Activated CD4-positive, alpha-beta T cell treated with anti-CD3 and anti-CD28 coated beads, Interleukin-2, amount 10 ng/mL, durations not matched to agents 24 days and 14 days (primary cell): ENCODE data around the gene ANKRD40CL. TPM values are rescaled to one million over a fixed set of nuclear protein-coding genes. Genes with fewer than 3 reads are reported as not detected.

Experiments used
- DNase-seq: peaks from one replicate; pipeline ENCODE4 v3.0.0; 2022
- H3K27ac Mint-ChIP-seq: one replicate; pipeline ENCODE4 v1.8.0; 2022; ENCODE audit warnings: mild to moderate bottlenecking, mixed read lengths
- H3K27me3 Mint-ChIP-seq: one replicate; pipeline ENCODE4 v1.8.0; 2022; ENCODE audit warnings: mixed read lengths
- H3K36me3 Mint-ChIP-seq: one replicate; pipeline ENCODE4 v1.8.0; 2022; ENCODE audit warnings: low read depth, mild to moderate bottlenecking, mixed read lengths
- H3K4me1 Mint-ChIP-seq: one replicate; pipeline ENCODE4 v1.8.0; 2021; ENCODE audit warnings: mixed read lengths
- H3K4me3 Mint-ChIP-seq: one replicate; pipeline ENCODE4 v1.8.0; 2022; ENCODE audit warnings: mild to moderate bottlenecking, moderate library complexity, mixed read lengths
- H3K9me3 Mint-ChIP-seq: one replicate; pipeline ENCODE4 v1.8.0; 2021; ENCODE audit warnings: mixed read lengths
- intact Hi-C: fragments of 100-400 bp; cut with micrococcal nuclease; formaldehyde crosslinking; loops from one replicate; pipeline ENCODE4 v1.15.1; 2023
- total RNA-seq: library from RNA; stranded (reverse); gene quantifications from 2 replicates; pipeline ENCODE4 v1.2.3, GENCODE V29; 2022

ANKRD40CL gene
- total RNA-seq, 1 donor from 2014 or later = not detected

DNA sequence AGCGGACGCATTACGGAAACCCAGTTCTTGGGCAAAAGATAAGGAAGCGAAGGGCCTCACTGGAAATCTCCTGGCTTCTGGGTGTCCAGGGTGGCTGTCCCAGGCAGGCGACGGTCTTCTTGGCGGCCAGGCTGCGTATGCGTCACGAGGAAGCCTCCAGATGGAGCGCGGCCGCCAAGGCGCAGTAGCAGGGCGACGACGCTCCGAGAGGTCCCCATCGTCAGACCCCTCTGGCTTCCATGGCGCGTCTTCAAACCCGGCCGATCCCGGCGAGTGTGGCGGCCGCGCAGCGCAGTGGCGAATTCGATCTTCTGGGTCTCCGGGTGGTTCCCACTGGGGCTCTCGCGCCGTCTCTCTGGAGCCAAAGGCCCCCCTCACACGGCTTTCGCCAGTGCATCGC is 13.8 kb upstream of the ANKRD40CL start:
- Mint-ChIP-seq H3K9me3 (no peaks in the 10 kb centered on the region), H3K36me3 (no peaks in the 10 kb centered on the region), H3K4me1 (peaks cover 12% of the 10 kb centered on the region), H3K27me3 (peaks cover 19% of the 10 kb centered on the region), H3K4me3 (peak overlapping the region; percentile 53), H3K27ac (no peak overlapping the region)
- intact Hi-C loops = loop anchor here (2.0 to 10.0 kb wide), 3 partner anchors 36 to 364 kb away; partner anchors contain the start of gene SPATA20
- DNase-seq = no peak

DNA sequence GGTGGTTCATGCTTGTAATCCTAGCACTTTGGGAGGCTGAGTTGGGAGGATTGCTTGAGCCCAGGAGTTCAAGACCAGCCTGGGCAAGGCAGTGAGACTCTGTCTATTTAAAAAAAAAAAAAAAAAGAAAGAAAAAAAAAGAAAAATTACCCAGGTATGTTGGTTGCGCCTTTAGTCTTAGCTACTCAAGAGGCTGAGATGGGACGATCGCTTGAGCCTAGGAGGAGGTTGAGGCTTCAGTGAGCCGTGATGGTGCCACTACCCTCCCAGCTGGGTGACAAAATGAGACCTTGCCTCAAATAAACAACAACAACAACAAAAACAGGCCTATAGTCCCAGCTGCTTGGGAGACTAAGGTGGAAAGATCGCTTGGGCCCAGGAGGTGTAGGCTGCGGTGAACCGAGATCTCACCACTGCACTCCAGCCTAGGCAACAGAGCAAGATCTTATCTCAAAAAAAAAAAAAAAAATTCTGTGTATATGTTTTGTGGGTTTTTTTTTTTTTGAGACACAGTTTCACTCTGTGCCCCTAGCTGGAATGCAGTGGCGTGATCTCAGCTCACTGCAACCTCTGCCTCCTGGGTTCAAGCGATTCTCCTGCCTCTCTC is 12.5 kb upstream of the ANKRD40CL start:
- peak; percentile 89 for DNase-seq
- Mint-ChIP-seq H3K4me3 (peak overlapping the region; percentile 32), H3K36me3 (no peaks in the 10 kb centered on the region), H3K27me3 (peaks cover 22% of the 10 kb centered on the region), H3K9me3 (no peaks in the 10 kb centered on the region), H3K4me1 (peaks cover 12% of the 10 kb centered on the region), H3K27ac (peak overlapping the region; percentile 48)
- intact Hi-C loops = loop anchor here (2.0 to 10.0 kb wide), 3 partner anchors 37 to 365 kb away; partner anchors contain the start of gene SPATA20

DNA sequence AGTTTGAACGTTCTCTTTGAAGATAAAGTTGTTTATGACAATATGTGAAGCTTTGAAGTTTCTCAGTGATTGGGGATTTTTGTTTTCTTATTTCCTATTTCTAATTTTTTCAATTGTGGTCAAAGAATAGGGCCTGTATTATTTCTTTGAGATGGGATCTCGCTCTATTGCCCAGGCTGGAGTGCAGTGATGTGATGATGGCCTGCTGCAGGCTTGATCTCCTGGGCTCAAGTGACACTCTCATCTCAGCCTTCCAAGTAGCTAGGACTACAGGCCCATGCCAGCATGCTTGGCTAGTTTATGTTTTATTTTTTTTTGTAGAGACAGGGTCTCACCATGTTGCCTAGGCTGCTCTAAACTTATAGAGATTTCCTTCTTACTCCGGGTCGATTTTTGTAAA is 11.7 kb upstream of the ANKRD40CL start:
- Mint-ChIP-seq H3K36me3 (no peaks in the 10 kb centered on the region), H3K27ac (no peak overlapping the region), H3K4me3 (no peak overlapping the region), H3K27me3 (peaks cover 23% of the 10 kb centered on the region), H3K4me1 (peaks cover 12% of the 10 kb centered on the region), H3K9me3 (no peaks in the 10 kb centered on the region)
- DNase-seq = no peak
- intact Hi-C loops = no loop called here

DNA sequence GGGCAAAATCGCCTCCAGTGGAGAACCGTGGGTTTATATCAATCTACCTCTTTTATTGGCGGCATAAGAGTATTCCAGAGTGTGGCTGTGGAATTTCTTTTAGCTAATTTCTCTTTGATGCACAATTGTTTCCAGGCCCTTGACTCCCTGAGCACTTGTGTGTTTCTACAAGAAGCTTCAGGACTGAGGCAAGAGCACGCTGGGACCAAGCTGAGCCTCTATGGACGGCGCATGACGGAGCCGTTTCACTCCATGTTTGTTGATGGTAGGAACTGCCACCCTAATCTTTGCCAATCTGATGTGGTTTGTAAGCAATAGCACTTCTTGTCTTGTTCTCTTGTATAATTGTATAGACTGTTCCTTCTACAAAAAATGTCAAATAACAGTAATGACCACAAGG is 11.2 kb upstream of the ANKRD40CL start:
- Mint-ChIP-seq H3K4me1 (peaks cover 12% of the 10 kb centered on the region), H3K27ac (no peak overlapping the region), H3K36me3 (no peaks in the 10 kb centered on the region), H3K4me3 (no peak overlapping the region), H3K9me3 (no peaks in the 10 kb centered on the region), H3K27me3 (peaks cover 24% of the 10 kb centered on the region)
- no peak for DNase-seq
- intact Hi-C loops = no loop called here

DNA sequence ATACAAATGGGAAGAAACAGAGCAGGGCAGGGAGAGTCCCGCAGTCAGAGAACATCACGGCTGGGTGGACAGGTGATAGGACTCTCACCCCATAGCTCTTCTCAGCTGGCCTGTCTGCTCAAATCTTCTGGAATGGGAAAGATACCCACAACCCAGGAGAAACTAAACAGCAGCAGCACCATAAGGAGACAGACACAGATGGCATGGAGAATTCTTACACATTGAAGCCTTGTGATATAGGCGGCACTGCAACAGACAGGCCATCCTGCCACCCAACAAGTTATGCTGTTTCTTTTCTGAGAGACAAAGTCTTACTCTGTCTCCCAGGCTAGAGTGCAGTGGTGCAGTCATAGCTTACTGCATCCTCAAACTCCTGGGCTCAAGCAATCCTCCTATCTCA is 8.6 kb upstream of the ANKRD40CL start:
- H3K27ac Mint-ChIP-seq = no peak overlapping the region
- intact Hi-C loops = no loop called here
- peaks cover 10% of the 10 kb centered on the region for H3K4me1 Mint-ChIP-seq
- H3K4me3 Mint-ChIP-seq = no peak overlapping the region
- H3K27me3 Mint-ChIP-seq = peaks cover 17% of the 10 kb centered on the region
- no peaks in the 10 kb centered on the region for H3K9me3 Mint-ChIP-seq
- DNase-seq = no peak
- H3K36me3 Mint-ChIP-seq = no peaks in the 10 kb centered on the region

DNA sequence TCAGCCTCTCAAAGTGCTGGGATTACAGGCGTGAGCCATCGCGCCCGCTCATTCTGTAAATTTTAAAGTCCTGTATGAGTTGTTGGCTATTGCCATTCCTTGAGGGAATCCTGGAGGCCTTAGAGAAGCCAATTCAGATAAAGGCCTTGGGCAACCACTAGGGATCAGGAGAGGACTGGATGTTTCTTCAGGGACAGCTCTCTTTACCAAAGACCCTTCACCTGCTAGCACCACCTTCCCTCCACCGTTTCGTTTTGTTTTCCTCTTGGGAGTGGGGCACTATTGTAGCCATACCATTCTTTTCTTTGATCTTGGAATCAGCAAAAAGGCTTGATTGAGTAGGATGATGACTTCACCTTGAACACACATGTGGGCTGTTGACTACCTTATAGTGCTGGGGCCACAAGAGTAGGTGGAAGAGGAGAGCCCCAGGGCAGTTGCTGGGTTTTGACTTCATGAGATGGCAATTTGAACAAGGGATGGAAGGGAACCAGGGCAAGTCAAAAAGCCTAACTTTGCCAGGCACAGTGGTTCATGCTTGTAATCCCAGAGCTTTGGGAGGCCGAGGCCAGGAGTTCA is 7.0 kb upstream of the ANKRD40CL start:
- no peak for DNase-seq
- Mint-ChIP-seq H3K27ac (no peak overlapping the region), H3K36me3 (no peaks in the 10 kb centered on the region), H3K4me1 (peaks cover under 1% of the 10 kb centered on the region), H3K27me3 (peaks cover 18% of the 10 kb centered on the region), H3K9me3 (no peaks in the 10 kb centered on the region), H3K4me3 (no peak overlapping the region)
- intact Hi-C loops = no loop called here

DNA sequence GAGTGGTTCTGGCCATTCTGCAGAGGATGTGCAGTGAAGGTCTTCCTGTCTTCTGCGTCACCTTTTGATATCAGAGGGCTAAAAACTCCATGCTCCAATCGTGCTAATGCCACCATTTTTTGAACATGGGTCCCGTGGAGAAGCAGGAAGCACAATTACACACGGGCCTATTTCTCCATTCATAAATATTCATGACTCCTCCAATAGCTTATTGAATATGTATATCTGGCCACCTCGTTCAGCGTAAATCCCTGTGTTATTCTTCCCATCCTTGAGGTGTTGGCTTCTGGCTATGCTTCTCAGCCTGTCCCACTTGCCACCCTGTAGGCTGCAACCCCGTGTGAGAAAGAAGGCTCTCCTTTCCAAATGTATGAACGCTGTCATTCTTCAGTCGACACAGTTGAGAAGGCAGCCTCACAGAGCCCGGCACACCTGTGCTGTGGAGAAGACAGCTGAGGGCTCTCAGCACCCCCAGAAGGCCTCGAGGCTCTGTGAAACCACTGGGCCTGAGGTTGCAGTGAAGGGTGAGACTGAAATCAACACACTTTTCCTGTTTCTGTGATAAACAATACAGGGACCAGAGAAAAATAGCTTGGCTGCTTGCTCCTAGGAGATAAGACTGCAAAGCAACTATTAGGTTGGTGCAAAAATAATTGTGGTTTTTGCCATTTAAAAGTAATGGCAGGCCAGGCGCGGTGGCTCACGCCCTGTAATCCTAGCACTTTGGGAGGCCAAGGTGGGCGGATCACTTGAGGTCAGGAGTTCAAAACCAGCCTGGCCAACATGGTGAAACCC is 4.9 kb upstream of the ANKRD40CL start:
- no peaks in the 10 kb centered on the region for H3K9me3 Mint-ChIP-seq
- DNase-seq = no peak
- H3K36me3 Mint-ChIP-seq = no peaks in the 10 kb centered on the region
- H3K4me3 Mint-ChIP-seq = no peak overlapping the region
- no peaks in the 10 kb centered on the region for H3K4me1 Mint-ChIP-seq
- H3K27ac Mint-ChIP-seq = no peak overlapping the region
- intact Hi-C loops = no loop called here
- H3K27me3 Mint-ChIP-seq = peaks cover 21% of the 10 kb centered on the region

DNA sequence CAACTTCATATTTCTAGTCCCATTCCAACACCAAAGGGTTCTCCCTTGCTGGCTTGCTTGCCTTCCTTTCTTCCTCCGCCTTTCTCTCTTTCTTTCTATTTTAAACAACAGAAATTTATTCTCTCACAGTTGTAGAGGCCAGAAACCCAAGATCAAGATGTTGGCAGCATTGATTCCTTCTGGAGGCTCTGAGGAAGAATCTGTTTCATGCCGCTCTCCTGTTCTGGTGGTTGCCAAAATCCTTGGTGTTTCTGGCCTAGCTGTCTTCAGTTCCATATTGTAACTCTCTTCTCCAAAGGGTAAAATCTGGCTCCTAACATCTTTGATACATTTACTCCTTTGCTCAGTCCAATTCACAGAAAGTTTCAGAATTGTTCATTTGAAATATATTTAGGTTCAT is 3.0 kb upstream of the ANKRD40CL start:
- no peak overlapping the region for H3K4me3 Mint-ChIP-seq
- no peaks in the 10 kb centered on the region for H3K9me3 Mint-ChIP-seq
- H3K4me1 Mint-ChIP-seq = no peaks in the 10 kb centered on the region
- H3K36me3 Mint-ChIP-seq = no peaks in the 10 kb centered on the region
- intact Hi-C loops = no loop called here
- H3K27me3 Mint-ChIP-seq = peaks cover 23% of the 10 kb centered on the region
- DNase-seq = no peak
- no peak overlapping the region for H3K27ac Mint-ChIP-seq

GRCh38 chr17:50769884-50770283 is 2.6 kb upstream of the ANKRD40CL start:
- Mint-ChIP-seq H3K27ac (no peak overlapping the region), H3K36me3 (no peaks in the 10 kb centered on the region), H3K27me3 (peaks cover 23% of the 10 kb centered on the region), H3K9me3 (no peaks in the 10 kb centered on the region), H3K4me3 (no peak overlapping the region), H3K4me1 (no peaks in the 10 kb centered on the region)
- no peak for DNase-seq
- intact Hi-C loops = no loop called here

GRCh38 chr17:50768346-50768761 is 1.0 kb upstream of the ANKRD40CL start:
- H3K36me3 Mint-ChIP-seq = no peaks in the 10 kb centered on the region
- H3K27ac Mint-ChIP-seq = no peak overlapping the region
- H3K4me1 Mint-ChIP-seq = no peaks in the 10 kb centered on the region
- no peak overlapping the region for H3K4me3 Mint-ChIP-seq
- DNase-seq = no peak
- H3K9me3 Mint-ChIP-seq = no peaks in the 10 kb centered on the region
- peaks cover 24% of the 10 kb centered on the region for H3K27me3 Mint-ChIP-seq
- intact Hi-C loops = no loop called here

- Mint-ChIP-seq H3K27me3 (peaks cover 30% of the 10 kb centered on the region), H3K9me3 (no peaks in the 10 kb centered on the region), H3K4me1 (no peaks in the 10 kb centered on the region), H3K27ac (no peak overlapping the region), H3K36me3 (no peaks in the 10 kb centered on the region), H3K4me3 (no peak overlapping the region)
- DNase-seq = no peak
- intact Hi-C loops = no loop called here
Observed at GRCh38 chr17:50767030-50767429, 288 bp downstream of the ANKRD40CL start.

- Mint-ChIP-seq H3K4me3 (no peak overlapping the region), H3K4me1 (no peaks in the 10 kb centered on the region), H3K9me3 (no peaks in the 10 kb centered on the region), H3K27ac (no peak overlapping the region), H3K27me3 (peaks cover 31% of the 10 kb centered on the region), H3K36me3 (no peaks in the 10 kb centered on the region)
- intact Hi-C loops = no loop called here
- no peak for DNase-seq
Observed at GRCh38 chr17:50766222-50767023, 895 bp downstream of the ANKRD40CL start.

DNA sequence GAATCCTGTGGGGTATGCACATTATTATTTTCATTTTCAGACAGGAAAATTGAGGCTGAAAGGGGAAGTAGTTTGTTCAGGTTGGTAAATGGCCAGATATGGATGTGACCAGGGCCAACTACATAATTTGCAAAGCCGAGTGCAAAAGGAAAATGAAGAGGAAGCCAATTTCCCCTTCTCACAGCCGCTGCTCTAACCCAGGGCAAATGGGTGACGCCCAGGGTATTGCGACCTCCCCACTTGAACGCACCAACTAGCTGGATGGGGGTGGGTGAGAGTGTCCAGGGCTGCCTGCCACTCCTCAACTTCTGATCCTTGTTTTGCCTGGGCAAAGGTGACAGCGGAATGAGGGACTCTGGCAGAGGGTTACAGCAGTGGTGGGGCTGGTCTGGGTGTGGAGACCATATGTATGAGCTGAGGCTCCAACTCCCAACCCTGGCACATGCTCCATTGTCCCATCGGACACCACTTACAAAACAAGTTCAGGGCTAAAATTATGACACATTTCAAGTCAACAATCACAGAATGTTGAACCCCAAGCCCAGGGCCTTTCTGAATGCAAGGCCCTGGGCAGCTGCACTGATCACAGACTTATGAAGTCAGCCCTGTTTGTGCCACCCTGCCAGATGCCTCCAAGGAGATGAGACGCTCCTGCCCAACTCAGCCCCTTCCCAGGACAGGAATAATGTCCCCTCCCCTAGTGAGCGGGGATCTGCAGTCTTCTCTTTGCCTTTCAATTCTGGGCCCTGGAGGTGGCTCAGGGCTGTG is 1.7 kb downstream of the ANKRD40CL start:
- no peaks in the 10 kb centered on the region for H3K9me3 Mint-ChIP-seq
- H3K4me1 Mint-ChIP-seq = no peaks in the 10 kb centered on the region
- intact Hi-C loops = no loop called here
- peaks cover 29% of the 10 kb centered on the region for H3K27me3 Mint-ChIP-seq
- no peak overlapping the region for H3K4me3 Mint-ChIP-seq
- H3K36me3 Mint-ChIP-seq = no peaks in the 10 kb centered on the region
- H3K27ac Mint-ChIP-seq = no peak overlapping the region
- DNase-seq = no peak
